HG03159 (cell line): ENCODE measurements around the gene PLCH1.

Experiments used
- ATAC-seq: cut with Tn5 transposase; IDR thresholded peaks from one replicate; pipeline ENCODE4 v1.9.1; 2021; ENCODE audit warnings: mild to moderate bottlenecking, moderate library complexity; ENCODE audit not compliant: unreplicated experiment

Gene PLCH1

GRCh38 chr3:155390351-155390750, 354.5 kb downstream of the PLCH1 start:
- ATAC-seq: no peak

GRCh38 chr3:155388417-155388816, 356.5 kb downstream of the PLCH1 start:
- ATAC-seq: no peak

- ATAC-seq: no peak
These were observed 357.3 kb downstream of the PLCH1 start for GRCh38 chr3:155387571-155387970.

GRCh38 chr3:155386919-155387318, 358.0 kb downstream of the PLCH1 start:
- no peak for ATAC-seq

GRCh38 chr3:155385896-155386625, 358.8 kb downstream of the PLCH1 start:
- ATAC-seq: no peak

- peak; percentile 50 for ATAC-seq
These were observed 362.4 kb downstream of the PLCH1 start for GRCh38 chr3:155382396-155383042.

GRCh38 chr3:155377847-155378246, 367.0 kb downstream of the PLCH1 start:
- no peak for ATAC-seq

- ATAC-seq: no peak
These were observed 367.8 kb downstream of the PLCH1 start for GRCh38 chr3:155377071-155377470.

GRCh38 chr3:155372281-155372680, 372.6 kb downstream of the PLCH1 start:
- no peak for ATAC-seq

- ATAC-seq: no peak
These were observed 373.9 kb downstream of the PLCH1 start for GRCh38 chr3:155370764-155371503.

- no peak for ATAC-seq
These were observed 374.7 kb downstream of the PLCH1 start for GRCh38 chr3:155370198-155370597.

GRCh38 chr3:155369735-155370134, 375.1 kb downstream of the PLCH1 start:
- ATAC-seq: no peak

GRCh38 chr3:155369244-155369643, 375.6 kb downstream of the PLCH1 start:
- ATAC-seq: no peak

GRCh38 chr3:155368786-155369185, 376.1 kb downstream of the PLCH1 start:
- no peak for ATAC-seq

GRCh38 chr3:155367506-155367905, 377.4 kb downstream of the PLCH1 start:
- ATAC-seq: no peak

GRCh38 chr3:155365178-155365783, 379.6 kb downstream of the PLCH1 start:
- ATAC-seq: no peak

- ATAC-seq: no peak
These were observed 380.4 kb downstream of the PLCH1 start for GRCh38 chr3:155364492-155364891.

GRCh38 chr3:155363690-155364070, 381.2 kb downstream of the PLCH1 start:
- ATAC-seq: no peak

- ATAC-seq: no peak
These were observed 381.8 kb downstream of the PLCH1 start for GRCh38 chr3:155362808-155363689.

GRCh38 chr3:155360281-155360680, 384.6 kb downstream of the PLCH1 start:
- no peak for ATAC-seq
